NCI-H2107 (cell line): ENCODE data around the gene TMEM255A.

Source experiments
- DNase-seq: peaks from one replicate; lab custom pipeline; 2025; lab: John Stamatoyannopoulos, UW

The TMEM255A gene

GRCh38 chrX:120308558-120308957 lies 2.7 kb downstream of the TMEM255A start:
- peak; percentile 47 for DNase-seq

DNA sequence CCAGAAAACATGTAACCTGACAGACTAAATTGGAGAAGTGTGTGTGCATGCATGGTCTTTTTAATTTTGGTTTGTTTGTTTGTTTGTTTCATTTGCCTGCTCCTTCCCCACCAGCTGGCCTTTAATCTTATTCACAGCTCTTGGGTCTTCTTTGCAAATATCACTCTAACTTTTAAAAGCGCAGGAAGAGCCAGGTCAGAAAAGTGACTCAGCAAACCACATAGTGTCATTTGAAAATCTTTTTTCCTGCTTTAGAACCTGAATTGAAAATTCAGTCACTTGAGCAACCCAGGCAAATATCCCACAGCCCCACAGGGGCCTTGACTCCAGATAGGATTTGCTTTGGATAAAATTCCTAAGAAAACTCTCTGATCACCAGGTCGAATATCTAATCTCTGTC lies 4.6 kb downstream of the TMEM255A start:
- no peak for DNase-seq

- DNase-seq: no peak
These were observed 5.6 kb downstream of the TMEM255A start for GRCh38 chrX:120305531-120306141.

DNA sequence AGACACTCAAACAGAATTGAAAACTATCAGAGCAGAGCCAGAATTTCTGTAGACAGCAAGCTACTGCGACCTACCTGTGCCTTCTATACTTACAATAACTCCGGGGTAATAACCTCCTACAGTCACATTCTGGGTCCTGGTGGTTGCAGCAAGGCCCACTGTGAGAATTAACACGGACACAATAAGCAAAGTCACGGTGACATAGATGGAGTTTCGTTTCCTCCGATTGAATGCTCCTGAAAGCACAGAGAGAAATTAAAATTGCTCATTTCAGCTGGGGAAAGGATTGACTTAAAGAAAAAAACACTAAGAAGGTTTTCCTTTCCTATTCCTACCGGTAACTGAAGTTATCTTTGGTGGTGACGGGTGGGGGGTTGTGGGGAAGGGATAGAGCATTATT lies 7.0 kb downstream of the TMEM255A start:
- DNase-seq: no peak

GRCh38 chrX:120302434-120302833 lies 8.8 kb downstream of the TMEM255A start:
- DNase-seq: no peak

GRCh38 chrX:120301960-120302359 lies 9.3 kb downstream of the TMEM255A start:
- no peak for DNase-seq

DNA sequence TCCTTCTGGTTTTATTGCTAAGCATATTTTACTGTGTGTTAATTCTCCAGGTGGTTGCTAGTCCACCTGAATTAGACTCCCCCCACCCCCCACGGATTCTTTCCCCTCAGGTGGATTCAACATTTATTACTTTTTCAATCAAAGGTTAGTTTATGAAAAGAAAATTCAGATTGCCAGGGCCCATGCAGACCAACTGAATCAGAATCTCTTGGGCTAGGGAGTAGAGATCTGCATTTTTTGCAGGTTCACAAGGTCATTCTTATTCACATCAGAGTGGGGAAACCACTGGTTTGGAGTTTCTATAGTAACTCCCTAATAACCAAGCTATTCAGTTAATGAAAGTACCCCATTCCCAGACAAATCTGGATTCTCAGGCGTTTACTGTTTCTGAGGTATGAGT lies 9.8 kb downstream of the TMEM255A start:
- DNase-seq: no peak

DNA sequence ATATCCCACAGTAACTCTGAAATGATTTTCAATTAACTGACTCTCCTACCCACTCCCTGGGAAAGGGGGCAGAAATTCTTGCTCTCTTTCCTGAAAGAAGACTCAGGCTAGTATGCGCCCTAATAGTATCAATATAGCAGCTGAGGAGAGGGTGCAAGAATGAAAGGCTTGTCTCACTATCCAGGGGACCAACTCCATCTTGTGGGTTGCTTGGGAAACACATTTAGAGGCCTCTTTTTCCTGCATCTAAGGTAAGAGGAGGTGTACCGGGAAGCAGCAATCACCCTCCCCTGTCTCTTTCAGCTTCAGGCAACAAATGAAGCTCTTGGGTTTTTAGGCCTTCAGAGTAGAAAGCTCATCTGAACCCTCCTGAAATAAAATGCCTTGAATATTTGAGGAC lies 11.3 kb downstream of the TMEM255A start:
- peak; percentile 15 for DNase-seq

GRCh38 chrX:120297923-120298322 lies 13.3 kb downstream of the TMEM255A start:
- no peak for DNase-seq

DNA sequence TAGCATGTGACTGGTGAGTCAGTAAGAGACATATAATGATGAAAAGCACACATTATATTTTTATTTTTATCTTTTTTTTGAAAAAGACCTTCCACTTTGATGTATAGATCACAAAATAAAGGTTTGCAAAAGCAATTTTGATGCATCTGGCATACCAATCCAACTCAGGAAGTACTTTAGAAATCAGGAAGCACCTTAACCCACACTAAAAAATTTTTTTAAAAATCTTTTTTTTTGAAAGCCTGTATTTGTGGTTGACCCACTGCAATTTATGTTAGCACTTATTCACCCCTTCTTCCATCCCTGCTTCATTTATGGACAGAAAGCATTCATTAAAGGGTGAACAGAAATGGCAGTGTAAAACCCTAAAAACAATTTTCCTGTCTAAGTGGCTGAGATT lies 16.6 kb downstream of the TMEM255A start:
- no peak for DNase-seq

- no peak for DNase-seq
These were observed 18.2 kb downstream of the TMEM255A start for GRCh38 chrX:120293015-120293414.

DNA sequence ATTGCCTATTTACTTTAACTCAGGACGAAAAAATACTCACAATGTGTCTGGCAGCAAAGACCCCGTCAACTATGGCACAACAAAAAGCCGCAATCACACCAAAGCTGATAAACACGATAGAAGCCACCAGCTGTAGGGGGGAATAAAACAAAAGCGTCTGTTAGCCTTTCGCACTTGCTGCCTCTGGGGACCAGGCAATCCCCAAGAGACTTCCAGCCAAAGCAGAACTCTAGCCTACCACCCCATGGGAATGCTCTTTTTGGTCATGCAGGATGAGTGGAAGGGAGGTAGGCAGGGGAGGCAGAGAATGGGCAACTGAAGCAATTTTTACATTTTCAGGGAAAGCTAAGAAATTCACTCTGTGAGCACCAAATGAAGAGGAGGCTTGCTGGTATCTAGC lies 20.1 kb downstream of the TMEM255A start:
- DNase-seq: no peak

DNA sequence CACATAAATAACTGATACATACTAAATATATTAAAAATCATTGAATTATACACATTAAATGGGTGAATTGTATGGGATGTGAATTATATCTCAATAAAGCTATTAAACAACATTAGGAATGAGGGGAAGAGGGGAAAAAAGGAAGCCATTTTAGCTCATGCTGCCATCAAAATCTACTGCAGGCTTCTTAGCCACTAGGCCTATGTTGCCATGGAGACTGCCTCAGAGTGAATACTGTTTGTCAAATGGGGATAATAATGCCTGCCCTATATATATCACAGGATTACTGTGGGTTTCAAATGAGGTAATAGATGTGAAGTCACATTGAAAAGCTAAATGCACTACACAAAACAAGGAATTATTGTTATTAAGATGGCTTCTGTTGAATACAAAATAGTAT lies 21.2 kb downstream of the TMEM255A start:
- DNase-seq: no peak

DNA sequence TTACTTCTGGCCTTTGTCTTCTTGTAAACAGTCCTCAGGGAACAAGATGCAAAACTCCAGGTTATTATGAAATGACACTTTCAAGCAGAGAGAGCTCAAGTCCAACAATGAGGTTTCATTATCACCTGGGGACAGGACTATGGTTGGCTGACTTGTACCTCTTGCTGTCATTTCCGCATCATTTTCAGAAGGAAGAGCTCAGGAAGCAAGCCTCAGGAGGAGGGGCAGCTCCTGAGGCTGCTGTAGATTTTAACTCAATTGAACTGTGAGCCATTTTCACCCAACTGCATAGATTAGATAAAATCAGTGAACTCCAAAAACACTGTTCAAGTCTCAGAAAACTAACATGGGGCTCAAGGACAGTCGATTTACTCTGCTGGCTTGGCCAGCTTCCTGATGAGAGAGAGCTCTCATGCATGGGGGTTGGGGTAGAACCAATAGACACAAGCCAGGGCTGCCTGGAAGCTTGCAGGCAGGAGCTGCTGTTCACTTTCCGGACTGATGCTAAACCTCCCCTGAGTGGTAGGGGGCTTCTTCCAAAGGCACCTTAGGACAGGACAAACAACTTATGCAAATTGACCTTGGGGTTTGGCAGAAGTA lies 23.6 kb downstream of the TMEM255A start:
- DNase-seq: no peak

DNA sequence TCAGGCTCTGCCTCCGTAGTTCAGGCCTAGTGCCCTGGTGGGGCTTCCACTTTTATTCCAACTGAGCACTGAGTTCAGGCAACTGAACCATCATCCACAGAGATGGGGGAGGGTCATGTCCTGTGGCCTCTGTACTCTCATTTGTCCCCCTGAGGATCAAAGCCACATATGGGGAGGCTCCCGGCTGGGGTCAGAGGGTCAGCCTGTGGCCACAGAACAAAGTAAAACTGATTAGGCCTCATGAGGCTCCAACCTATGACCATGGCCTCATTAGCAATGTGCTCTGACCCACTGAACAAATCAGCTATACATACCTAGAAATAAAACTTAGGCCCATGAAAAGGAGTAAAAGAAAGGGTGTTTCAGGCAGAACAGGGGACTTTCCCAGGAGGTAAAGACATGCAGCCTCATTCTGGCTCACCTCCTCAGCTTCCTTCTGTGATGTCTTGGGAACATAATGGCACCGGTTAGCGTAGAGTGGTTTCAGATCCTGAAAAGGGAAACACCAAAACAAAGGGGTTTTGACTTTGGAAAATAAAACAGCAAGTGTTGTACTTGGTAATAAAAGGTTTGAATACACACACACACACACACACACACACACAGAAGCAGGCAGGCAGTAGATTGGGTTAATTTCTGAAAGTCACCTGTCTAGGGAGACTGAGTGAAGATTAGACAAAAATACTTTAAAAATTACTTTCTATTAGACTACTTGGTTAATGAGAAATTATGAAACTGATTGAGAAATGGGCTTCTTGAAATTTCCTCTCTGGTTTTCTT lies 24.3 kb downstream of the TMEM255A start:
- no peak for DNase-seq

DNA sequence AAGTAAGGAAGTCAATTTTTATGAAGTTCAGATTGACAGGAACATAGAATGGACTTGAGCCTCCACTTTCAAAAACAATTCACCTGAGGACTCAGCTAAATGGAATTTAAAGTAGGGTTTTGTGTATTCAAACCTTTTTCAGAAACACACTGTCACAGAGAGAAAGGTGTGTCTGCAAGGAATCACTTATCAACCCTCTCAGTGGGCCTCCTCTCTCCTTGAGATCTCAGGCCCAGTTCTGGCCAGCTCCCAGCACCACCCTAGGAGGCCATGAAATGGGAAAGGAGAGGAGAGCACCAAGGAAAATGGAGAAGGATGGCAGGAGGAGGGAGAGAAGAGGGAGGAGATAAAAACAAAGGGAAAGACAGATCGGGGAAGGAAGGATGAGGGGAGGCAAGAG lies 28.6 kb downstream of the TMEM255A start:
- DNase-seq: no peak

- DNase-seq: no peak
These were observed 29.5 kb downstream of the TMEM255A start for GRCh38 chrX:120281761-120282160.

- no peak for DNase-seq
These were observed 30.1 kb downstream of the TMEM255A start for GRCh38 chrX:120281021-120281624.

- no peak for DNase-seq
These were observed 36.3 kb downstream of the TMEM255A start for GRCh38 chrX:120274958-120275357.

DNA sequence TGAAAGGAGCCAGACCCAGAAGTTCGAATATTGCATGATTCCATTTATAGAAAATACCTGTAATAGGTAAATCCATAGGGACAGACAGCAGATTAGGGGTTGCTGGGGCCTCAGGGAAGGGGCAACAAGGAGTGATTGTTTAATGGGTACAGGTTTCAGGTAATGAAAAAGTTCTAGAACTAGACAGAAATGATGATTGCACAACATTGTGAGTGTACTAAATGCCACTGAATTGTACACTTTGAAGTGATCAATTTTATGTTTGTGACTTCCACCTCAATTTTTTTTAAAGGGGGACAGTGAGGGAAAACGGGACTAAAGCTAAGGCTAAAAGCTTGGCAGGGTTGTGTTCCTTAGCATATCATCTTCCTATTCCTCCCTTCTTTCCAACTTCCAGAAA lies 37.1 kb downstream of the TMEM255A start:
- DNase-seq: no peak

GRCh38 chrX:120271218-120271617 lies 40.0 kb downstream of the TMEM255A start:
- no peak for DNase-seq

GRCh38 chrX:120270567-120270966 lies 40.7 kb downstream of the TMEM255A start:
- DNase-seq: no peak
